22Rv1 (cell line): ENCODE measurements around the gene ENDOG.
A peak's percentile ranks its signal among the peaks of the same experiment; 100 is the strongest.

Experiments used
- H3K27ac ChIP-seq: fragments of 450-650 bp; 2 replicates; pipeline ENCODE4 v1.5.1; 2017
- CTCF ChIP-seq: fragments of 450-650 bp; IDR thresholded peaks from 2 replicates; pipeline ENCODE4 v1.5.1; 2017; ENCODE audit warnings: mild to moderate bottlenecking
- ZFX ChIP-seq: fragments of 450-650 bp; IDR thresholded peaks from 2 replicates; pipeline ENCODE4 v1.6.1; 2017; ENCODE audit warnings: antibody characterized with exemption, borderline replicate concordance

Gene ENDOG

GRCh38 chr9:128823903-128824406 is 5.7 kb downstream of the ENDOG start:
- no peak for TF ChIP-seq CTCF
- TF ChIP-seq ZFX = no peak
- H3K27ac ChIP-seq = peak overlapping the region; percentile 96

GRCh38 chr9:128824911-128825310 is 6.6 kb downstream of the ENDOG start:
- TF ChIP-seq ZFX = no peak
- peak overlapping the region; percentile 96 for H3K27ac ChIP-seq

GRCh38 chr9:128825923-128826700 is 7.8 kb downstream of the ENDOG start:
- H3K27ac ChIP-seq = peak overlapping the region; percentile 96
- TF ChIP-seq CTCF (no peak), ZFX (no peak)

GRCh38 chr9:128828267-128828666 is 10.0 kb downstream of the ENDOG start:
- TF ChIP-seq CTCF (0 out of 2 replicates have a peak, but pooled peaks have one; percentile 18), ZFX (no peak)
- H3K27ac ChIP-seq = peak overlapping the region; percentile 96

GRCh38 chr9:128828719-128829452 is 10.6 kb downstream of the ENDOG start:
- peak overlapping the region; percentile 96 for H3K27ac ChIP-seq

GRCh38 chr9:128829477-128830251 is 11.4 kb downstream of the ENDOG start, which contains the start of gene SPOUT1:
TSS of gene SPOUT1 (minus strand) at chr9:128829794. CDS start at chr9:128829780, 14 bp downstream.
- peak within 1 kb of the TSS; percentile 96 for H3K27ac ChIP-seq

More at GRCh38 chr9:128828719-128829452, 10.6 kb downstream of the ENDOG start:
- TF ChIP-seq CTCF (no peak), ZFX (no peak)

More at GRCh38 chr9:128829477-128830251, 11.4 kb downstream of the ENDOG start, which contains the start of gene SPOUT1:
- TF ChIP-seq CTCF (no peak), ZFX (no peak)
